ENCODE results near the gene EIF1. TPM values are rescaled to one million over a fixed set of nuclear protein-coding genes. Genes with fewer than 3 reads are reported as not detected.
"Not testable (repeated sequence)": the region's sequence is repeated elsewhere in the genome, so short reads cannot be mapped to it uniquely, and the experiment has no call there.

The EIF1 gene
- total RNA-seq = 318 and 368 TPM in 2 replicates

- no peak for TF ChIP-seq CTCF (IDR thresholded peaks at IDR 0.05; ENCODE audit: insufficient read depth, low read length, poor library complexity, severe bottlenecking)
- DNase-seq (ENCODE audit: low read depth) = peak; percentile 98
- H3K36me3 ChIP-seq (ENCODE audit: control insufficient read depth, insufficient read depth, low read length) = peaks cover 7% of the 10 kb centered on the region
- H3K27me3 ChIP-seq (ENCODE audit: control insufficient read depth, insufficient read depth, low read length) = no peaks in the 10 kb centered on the region
- peak within 1 kb of the TSS; percentile 87 for H3K4me3 ChIP-seq (ENCODE audit: low read depth, low read length)
Observed at GRCh38 chr17:41688641-41689496, at the start of gene EIF1. EIF1 (plus strand) TSS chr17:41688885; CDS start chr17:41689039, 154 bp downstream.

GRCh38 chr17:41638941-41639340 is 49.7 kb upstream of the EIF1 start:
- DNase-seq (ENCODE audit: low read depth) = no peak
- Histone ChIP-seq H3K4me3 (ENCODE audit: low read depth, low read length) (no peak overlapping the region), H3K27me3 (ENCODE audit: control insufficient read depth, insufficient read depth, low read length) (no peaks in the 10 kb centered on the region), H3K36me3 (ENCODE audit: control insufficient read depth, insufficient read depth, low read length) (no peaks in the 10 kb centered on the region)
- no peak for TF ChIP-seq CTCF (IDR thresholded peaks at IDR 0.05; ENCODE audit: insufficient read depth, low read length, poor library complexity, severe bottlenecking)

- no peak overlapping the region for H3K4me3 ChIP-seq (ENCODE audit: low read depth, low read length)
- no peak for TF ChIP-seq CTCF (IDR thresholded peaks at IDR 0.05; ENCODE audit: insufficient read depth, low read length, poor library complexity, severe bottlenecking)
- no peaks in the 10 kb centered on the region for H3K27me3 ChIP-seq (ENCODE audit: control insufficient read depth, insufficient read depth, low read length)
- DNase-seq (ENCODE audit: low read depth) = no peak
- H3K36me3 ChIP-seq (ENCODE audit: control insufficient read depth, insufficient read depth, low read length) = no peaks in the 10 kb centered on the region
Observed at GRCh38 chr17:41639492-41640473, 48.9 kb upstream of the EIF1 start.

- not testable (repeated sequence) for H3K36me3 ChIP-seq (ENCODE audit: control insufficient read depth, insufficient read depth, low read length); H3K4me3 ChIP-seq (ENCODE audit: low read depth, low read length); H3K27me3 ChIP-seq (ENCODE audit: control insufficient read depth, insufficient read depth, low read length); DNase-seq (ENCODE audit: low read depth)
Observed at GRCh38 chr17:41640596-41640995, 48.1 kb upstream of the EIF1 start.

GRCh38 chr17:41642252-41643156 is 46.2 kb upstream of the EIF1 start:
- no peaks in the 10 kb centered on the region for H3K27me3 ChIP-seq (ENCODE audit: control insufficient read depth, insufficient read depth, low read length)
- no peaks in the 10 kb centered on the region for H3K36me3 ChIP-seq (ENCODE audit: control insufficient read depth, insufficient read depth, low read length)
- no peak for DNase-seq (ENCODE audit: low read depth)
- no peak overlapping the region for H3K4me3 ChIP-seq (ENCODE audit: low read depth, low read length)
- no peak for TF ChIP-seq CTCF (IDR thresholded peaks at IDR 0.05; ENCODE audit: insufficient read depth, low read length, poor library complexity, severe bottlenecking)
